Stimulated activated naive CD4-positive, alpha-beta T cell treated with Interleukin-2 at 50 U/mL for 16 hours (primary cell): ENCODE data around the gene GJD4.

Source experiments
- DNase-seq: peaks from one replicate; lab custom pipeline; 2025; lab: John Stamatoyannopoulos, UW

The GJD4 gene

GRCh38 chr10:35605191-35605590 lies at the start of gene GJD4:
TSS of gene GJD4 (plus strand) at chr10:35605341. CDS start at chr10:35605568, 227 bp downstream.
- DNase-seq = no peak

GRCh38 chr10:35555962-35556930 lies 48.9 kb upstream of the GJD4 start:
- no peak for DNase-seq

GRCh38 chr10:35558276-35558675 lies 46.9 kb upstream of the GJD4 start:
- DNase-seq = no peak

- no peak for DNase-seq
Measured at GRCh38 chr10:35559416-35559815, 45.7 kb upstream of the GJD4 start.

- no peak for DNase-seq
Measured at GRCh38 chr10:35561715-35562114, 43.4 kb upstream of the GJD4 start.

GRCh38 chr10:35562427-35562826 lies 42.7 kb upstream of the GJD4 start:
- DNase-seq = no peak

- peak; percentile 18 for DNase-seq
Measured at GRCh38 chr10:35563261-35563891, 41.8 kb upstream of the GJD4 start.

- no peak for DNase-seq
Measured at GRCh38 chr10:35564341-35564968, 40.7 kb upstream of the GJD4 start.

GRCh38 chr10:35565602-35566081 lies 39.5 kb upstream of the GJD4 start:
- no peak for DNase-seq

GRCh38 chr10:35567951-35568350 lies 37.2 kb upstream of the GJD4 start:
- no peak for DNase-seq

- DNase-seq = no peak
Measured at GRCh38 chr10:35568483-35569015, 36.6 kb upstream of the GJD4 start.

- DNase-seq = no peak
Measured at GRCh38 chr10:35569111-35569707, 35.9 kb upstream of the GJD4 start.

- DNase-seq = no peak
Measured at GRCh38 chr10:35569836-35570235, 35.3 kb upstream of the GJD4 start.

- no peak for DNase-seq
Measured at GRCh38 chr10:35570397-35570796, 34.7 kb upstream of the GJD4 start.

- DNase-seq = no peak
Measured at GRCh38 chr10:35572583-35572982, 32.6 kb upstream of the GJD4 start.

GRCh38 chr10:35573796-35574195 lies 31.3 kb upstream of the GJD4 start:
- DNase-seq = no peak

GRCh38 chr10:35574924-35575352 lies 30.2 kb upstream of the GJD4 start:
- DNase-seq = no peak

- DNase-seq = no peak
Measured at GRCh38 chr10:35575640-35576039, 29.5 kb upstream of the GJD4 start.

- DNase-seq = no peak
Measured at GRCh38 chr10:35576730-35577129, 28.4 kb upstream of the GJD4 start.

GRCh38 chr10:35577926-35578617 lies 27.1 kb upstream of the GJD4 start:
- no peak for DNase-seq

- DNase-seq = no peak
Measured at GRCh38 chr10:35578618-35578956, 26.6 kb upstream of the GJD4 start.
